HG02970 (cell line): ENCODE results near the gene KCNJ4.

ENCODE experiments used
- ATAC-seq: cut with Tn5 transposase; IDR thresholded peaks from one replicate; pipeline ENCODE4 v1.9.1; 2021; ENCODE audit warnings: mild to moderate bottlenecking, moderate library complexity, moderate number of reproducible peaks; ENCODE audit not compliant: unreplicated experiment, low FRiP score

KCNJ4 gene

DNA sequence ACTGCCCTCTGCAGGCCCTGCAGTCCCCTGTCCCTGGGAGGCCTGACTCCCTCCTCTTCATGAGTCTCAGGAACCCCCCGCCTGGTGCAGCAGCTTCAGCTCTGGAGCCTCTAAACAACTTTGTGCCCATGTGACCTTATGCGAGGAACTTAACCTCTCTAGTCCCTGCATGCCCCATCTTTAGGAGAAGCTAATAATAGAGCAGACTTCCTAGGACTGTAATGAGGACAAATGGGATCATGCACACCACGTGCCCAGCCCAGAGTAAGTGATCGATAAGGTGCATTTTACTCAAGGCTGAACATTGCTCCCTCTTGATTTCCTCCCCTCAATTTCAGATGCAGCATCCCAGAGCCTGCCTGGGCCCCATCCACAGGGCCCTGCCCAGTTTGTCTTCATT lies 19.0 kb downstream of the KCNJ4 start:
- no peak for ATAC-seq

DNA sequence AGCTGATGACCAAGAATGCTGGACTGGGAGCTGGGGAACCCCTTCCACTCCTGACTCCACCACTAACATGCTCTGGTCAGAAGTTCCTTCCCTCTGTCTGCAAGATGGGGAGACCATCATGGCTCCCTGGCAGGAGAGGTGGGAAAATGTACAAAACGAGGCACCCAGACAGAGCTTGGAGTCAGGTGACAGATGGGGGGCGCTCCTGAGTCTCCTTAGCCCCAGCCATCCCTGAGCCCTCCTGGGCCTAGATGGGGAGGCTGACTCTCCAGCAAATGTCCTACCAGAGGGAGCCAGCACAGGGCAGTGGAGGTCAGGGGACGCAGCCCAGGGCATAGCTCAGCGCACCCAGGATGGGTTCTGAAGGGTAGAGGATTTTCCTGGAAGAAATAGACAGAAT lies 20.0 kb downstream of the KCNJ4 start:
- no peak for ATAC-seq

DNA sequence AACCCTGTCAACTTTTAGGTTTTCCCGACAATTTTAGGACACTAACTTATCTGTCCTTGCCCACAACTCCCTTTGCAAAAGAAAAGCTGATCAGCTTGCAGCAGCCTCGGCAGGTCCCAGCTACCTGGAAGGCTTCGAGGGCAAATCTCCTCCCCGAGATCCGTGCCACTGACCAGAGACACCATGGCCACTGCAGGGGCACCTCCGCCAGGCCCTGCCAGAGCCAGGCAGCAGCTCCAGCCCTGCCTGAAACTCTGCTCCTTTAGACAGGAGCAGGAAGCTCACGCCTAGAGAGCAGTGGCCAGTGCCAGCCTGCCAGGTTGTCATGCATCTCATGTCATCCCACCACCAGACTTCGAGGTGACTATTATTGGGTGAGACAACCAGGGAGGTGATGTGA lies 21.1 kb downstream of the KCNJ4 start:
- no peak for ATAC-seq

DNA sequence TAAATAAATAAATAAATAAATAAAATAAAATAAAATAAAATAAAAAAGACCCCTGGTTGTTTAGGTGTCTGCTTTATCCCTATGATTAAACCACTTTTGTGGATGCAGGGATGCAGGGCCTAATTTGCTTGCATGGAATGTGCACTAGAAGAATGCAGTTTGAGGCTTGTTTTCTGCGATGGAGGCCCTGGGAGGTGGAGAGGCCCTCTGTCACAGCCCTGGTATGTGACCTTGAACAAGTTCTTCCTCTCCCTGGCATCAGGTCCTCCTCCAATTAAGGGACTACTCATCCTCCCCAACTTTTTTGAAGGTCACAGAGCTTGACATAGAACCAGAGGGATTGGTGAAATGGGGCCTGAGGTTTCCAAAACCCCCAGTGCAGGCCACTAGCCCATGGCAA lies 22.7 kb downstream of the KCNJ4 start:
- no peak for ATAC-seq

DNA sequence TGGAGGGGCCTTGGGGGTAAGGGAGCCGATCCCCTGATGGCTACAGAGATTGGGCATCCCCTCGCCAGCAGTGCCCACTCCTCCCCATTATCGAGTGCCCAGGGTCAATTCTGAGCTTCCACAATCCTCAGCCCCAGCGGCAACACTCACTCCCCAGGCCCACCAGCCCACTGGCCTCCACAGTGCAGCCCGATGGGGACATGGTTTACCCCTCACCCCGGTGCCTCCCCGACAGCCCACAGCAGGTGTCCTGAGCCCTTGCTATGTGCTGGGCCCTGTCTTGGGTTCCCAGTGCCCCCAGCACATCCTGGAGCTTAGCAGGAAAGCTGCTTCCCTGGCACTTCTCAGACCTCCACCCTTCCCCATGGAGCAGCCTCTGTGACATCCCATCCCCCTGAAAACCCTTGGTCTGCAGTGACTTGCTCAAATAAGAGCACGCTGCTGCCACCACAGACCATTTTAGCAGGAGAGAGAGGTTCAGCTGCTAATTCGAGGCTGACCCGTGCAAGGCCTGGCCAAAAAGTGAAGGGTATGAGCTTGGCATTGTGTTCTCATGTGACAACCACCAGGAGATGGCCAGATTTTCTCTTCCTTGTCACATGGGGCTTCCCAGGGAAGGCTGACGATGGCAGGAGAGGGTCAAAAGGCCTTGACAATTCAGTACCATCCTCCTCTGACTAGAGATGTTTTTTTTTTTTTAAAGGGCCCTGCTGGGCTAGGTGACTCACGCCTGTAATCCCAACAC lies 23.6 kb downstream of the KCNJ4 start:
- ATAC-seq: no peak

DNA sequence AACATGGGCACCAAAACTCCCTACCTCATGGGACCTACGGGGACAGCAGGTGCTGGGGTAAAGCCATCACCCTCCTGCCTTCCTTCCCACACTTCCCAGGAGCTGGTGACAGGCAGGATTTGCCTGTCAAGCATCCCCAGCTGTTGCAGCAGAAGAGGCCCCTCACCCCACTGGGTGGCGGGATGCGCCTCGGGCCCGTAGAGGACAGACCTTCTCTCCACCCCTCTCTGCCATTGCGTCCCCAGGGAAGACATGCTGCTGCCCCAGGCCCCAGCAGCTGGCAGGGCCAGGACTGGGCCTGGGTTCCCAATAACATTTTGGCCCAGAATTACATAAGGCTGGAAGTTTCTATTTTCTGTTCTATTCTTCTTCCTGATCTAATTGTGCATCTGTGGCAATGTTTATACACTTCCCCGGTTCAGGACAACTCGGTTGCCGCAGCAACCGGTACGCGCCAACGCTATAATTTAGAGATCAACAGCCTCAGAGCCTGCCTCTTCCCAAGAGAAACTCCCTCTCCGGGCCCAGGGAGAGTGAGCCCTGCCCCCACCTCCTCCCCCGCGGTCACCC lies 25.4 kb downstream of the KCNJ4 start:
- no peak for ATAC-seq

DNA sequence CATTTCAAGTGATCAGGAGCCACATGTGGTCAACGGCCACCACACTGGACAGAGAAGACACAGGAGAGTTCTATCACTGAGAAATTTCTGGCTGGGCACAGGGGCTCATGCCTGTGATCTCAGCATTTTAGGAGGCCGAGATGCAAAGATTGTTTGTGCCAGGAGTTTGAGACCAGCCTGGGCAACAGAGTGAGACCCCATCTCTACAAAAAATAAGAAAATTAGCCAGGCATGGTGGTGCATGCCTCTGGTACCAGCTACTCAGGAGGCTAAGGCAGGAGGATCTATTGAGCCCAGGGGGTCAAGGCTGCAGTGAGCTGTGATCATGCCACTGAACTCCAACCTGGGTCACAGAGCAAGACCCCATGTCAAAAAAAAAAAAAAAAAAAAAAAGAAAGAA lies 26.3 kb downstream of the KCNJ4 start:
- ATAC-seq: no peak

DNA sequence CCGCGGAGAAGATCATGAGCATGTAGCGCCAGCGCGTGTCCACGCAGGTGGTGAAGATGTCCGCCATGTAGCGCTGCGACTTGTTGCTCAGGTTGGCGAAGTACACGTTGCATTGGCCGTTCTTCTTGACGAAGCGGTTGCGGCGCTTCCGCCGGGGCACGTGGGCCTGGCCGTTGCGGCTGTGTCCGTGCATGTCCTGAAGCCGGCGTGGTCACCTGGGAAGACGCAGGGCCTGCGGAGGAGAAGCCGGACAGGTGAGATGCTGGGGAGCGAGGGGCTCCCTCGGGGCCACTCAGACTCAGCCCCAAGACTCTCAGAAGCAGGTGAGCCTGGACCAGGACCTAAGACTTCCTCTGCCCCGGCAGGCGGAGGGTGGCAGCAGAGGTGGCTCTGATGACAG lies 27.1 kb downstream of the KCNJ4 start:
- ATAC-seq: no peak

DNA sequence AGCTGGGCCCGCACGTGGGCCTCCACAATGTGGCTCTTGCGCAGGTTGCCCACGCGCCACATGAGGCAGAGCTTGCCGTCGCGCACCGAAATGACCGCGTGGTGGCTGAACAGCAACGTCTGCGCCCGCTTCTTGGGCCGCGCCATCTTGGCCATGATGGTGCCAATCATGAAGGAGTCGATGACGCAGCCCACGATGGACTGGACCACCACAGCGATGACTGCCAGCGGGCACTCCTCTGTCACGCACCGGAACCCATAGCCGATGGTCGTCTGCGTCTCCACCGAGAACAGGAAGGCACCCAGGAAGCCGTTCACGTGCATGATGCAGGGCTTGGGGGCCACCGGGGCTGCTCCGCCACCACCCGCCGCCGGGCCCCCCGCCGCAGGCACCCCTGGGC lies 27.5 kb downstream of the KCNJ4 start:
- no peak for ATAC-seq

DNA sequence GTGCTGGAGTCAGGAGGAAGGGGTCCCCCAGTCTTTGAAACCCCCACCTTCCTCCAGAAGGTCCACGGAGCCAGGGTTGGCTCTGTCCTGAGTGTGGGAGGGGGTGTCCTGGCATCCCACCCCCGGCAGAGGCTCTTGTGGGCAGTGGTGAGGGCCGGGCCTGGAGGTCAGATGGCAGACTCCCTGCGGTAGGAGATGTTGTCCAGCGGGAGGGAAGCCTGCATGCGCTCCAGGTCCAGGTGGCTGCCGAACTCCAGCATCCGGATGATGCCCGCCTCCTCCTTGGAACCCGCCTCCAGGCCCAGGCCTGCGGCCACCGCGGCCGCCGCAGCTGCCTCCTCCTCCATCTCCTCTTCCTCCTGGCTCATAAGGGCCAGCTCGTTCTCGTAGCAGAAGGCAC lies 28.4 kb downstream of the KCNJ4 start:
- ATAC-seq: no peak

DNA sequence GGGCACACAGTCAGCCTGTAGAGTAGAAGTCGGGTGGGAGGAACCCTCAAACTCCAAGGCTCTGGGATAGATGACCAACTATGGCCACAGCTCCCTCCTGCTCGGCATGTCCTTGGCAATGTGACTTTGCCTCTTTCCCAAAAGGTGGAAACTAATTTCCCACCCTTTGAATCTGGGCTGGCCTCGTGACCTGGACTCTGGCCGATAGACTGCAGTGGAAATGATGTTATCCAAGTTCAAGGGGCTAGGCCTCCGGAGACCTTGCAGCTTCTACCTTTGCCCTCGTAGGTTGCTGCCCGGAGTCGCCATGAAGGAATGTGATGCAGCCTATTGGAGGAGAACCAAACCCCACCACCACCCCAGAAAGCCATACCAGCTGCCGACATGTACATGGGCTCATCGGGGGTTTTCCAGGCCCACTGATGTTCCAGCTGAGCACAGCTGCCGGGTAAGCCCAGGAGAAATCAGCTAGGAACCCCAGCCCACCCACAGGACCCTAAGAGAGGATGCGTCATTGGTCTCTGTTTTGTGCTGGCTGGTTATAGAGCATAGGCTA lies 30.4 kb downstream of the KCNJ4 start:
- no peak for ATAC-seq

DNA sequence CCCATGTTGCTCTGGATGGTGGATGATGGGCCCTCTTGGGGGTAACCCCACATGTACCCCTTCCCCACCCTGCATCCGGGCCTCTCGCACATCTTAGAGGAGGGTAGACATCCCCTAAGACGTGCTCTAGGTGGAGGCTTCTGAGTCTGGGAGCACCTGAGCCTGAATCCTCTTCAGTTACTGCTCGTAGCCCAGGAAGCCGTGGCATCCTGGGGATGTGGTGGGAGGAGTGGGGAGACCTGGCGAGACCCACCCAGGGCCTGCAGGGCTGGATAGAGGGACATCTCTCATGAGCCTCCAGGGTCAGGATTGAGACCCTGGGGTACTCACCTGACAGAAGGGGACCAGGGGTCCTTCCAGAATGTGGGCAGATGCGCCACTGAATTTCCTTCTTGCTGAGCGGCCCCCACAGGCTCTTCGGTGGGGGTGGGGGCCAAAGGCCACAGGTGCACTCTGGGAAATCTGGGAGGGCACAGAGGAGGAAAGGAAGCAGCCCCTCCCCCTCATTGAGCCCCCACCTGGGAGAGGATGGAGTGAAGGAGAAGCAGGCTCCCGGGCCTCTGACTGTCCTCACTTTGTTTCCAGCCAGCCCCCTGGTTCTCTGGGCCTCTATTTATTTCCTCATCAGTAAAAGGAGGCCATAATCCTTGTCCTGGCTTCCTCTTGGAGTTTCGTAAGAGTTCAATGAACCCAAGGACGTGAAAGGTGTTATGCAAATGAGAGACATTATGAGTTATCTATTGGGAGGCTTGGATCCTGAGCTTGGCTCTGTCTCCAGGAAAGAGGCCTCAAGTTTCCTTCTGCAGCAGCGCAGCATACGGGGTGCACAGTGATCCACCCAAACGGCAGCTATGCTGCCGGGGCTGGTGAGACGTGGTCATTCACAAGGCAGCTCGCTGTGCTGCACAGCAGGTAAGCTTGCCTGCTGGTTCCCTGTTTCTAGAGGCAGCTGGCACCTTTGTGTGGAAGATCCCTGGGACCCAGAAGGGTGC lies 31.2 kb downstream of the KCNJ4 start:
- no peak for ATAC-seq

DNA sequence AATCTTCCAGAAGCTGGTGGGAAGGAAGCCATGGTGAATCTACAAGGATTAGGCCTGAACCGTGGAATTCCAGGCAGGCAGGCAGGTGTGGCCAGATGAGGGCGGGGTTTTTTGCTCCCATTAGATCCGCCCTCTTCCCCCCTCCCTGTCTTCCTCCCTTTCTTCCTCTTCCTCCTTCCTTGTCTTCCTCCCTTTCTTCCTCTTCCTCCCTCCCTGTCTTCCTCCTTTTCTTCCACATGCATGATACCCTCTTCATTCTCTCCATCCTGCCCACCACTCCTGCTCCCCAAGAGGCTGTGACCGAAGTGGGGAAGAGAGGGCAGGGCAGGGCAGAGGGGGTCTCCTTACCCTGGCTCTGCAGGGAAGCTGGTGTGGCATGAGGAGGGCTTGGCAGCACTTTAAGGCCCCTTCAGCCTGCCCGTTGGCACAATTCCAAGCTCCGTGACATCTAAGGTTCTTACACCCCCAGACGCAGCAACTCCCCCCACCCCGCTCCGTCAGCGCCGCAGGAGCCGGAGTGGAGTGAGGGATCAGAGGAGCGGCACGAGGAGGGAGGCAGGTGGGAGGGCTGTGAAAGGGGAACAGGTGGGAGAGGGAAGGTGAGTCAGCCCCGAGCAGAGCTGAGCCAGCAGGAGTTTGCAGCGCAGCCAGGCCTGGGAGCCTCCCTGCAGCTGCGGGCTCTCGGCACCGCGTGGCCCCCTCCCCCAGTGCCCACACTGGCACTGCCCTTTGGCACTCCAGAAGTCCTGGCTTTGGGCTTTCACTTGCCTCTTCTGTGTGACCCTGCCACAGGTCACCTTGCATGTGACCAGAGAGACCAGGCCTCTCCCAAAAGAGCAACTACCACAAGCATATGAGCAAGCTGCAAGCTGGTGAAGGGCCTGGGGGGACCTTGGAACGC lies 32.1 kb downstream of the KCNJ4 start:
- ATAC-seq: no peak

DNA sequence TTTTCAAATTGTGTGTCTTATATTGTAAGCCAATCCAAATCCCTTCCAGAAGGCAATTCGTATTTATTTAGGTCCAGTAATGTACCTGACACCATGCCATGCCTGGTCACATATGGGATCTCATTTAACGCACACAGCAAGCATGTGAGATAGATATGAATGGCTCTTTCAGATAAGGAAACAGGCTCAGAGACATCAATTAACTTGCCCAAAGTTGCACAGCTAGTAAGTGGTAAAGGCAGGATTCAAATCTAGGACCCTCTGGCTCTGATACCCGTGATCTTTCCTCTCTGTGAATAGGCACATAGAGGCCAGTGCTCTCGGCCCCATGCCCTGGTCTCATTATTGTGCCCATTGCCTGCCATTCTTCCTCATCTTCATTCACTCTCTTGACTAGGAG lies 34.3 kb downstream of the KCNJ4 start:
- no peak for ATAC-seq

DNA sequence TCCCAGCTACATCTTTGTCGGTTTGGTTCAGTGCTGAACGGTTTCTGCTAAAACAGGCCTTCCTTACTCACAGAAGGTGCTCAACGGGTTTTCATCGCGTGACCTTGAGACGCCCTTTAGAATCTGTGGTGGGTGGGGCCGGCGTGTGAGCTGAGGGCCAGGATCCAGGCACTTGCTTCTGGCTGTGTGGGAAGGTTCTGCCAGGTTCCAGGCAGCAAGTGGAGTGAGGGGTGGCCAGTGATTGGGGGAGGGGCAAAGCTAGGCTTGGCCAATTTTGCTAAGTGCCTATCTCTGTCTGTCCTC lies 35.2 kb downstream of the KCNJ4 start:
- ATAC-seq: no peak

DNA sequence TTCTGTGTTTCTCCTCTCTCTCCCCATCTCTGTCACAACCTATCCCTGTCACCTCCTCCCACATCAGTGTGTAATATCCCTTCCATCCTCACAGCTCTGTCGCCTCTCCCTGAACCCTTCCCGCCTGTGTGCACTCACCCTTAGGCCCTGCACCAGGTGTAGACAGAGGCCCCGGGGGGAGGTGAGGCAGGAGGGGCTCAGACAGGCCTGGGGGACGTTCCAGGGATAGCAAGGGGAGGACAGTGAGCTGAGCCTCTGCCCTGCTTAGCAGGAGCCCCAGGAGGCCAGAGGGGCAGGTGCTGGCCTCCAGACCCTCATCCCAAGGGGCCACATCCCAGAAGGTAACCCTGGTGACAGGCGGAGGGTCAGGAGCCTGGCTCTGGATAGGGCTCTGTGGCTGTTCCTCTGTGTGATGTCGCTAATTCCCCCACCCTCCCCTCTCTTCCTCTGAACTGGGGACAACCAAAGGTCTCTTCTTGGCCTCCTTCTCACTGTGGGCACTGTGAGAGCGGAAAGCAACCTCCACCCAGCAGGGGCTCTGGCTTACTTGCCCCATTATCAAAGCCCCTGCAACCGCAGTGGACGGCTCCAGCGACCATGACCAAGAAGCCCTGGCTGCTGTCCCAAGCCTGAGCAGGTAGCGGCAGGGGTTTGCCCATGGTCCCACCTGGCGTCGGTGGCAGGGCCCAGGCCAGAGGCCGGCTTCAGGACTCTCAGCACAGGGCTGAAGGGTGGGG lies 35.7 kb downstream of the KCNJ4 start:
- no peak for ATAC-seq

DNA sequence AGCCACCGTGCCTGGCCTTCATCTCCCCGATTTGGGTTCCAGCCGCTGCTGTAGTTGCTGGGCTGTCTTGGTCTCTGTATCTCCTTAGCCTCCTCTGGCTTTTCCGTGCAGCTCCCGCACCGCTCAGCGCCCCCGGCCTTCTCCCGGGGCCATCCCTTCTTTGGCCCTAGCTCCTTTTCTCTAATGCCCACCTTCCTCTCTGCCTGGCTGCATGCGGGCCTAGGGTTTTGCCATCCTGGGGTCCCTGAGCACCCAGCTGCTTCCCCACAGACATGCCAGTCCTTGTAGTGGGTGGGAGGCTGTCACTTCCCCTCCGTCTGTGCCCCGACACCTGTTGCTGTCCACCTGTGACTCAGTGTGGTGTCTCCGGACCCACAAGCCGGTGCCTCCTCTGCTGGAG lies 36.4 kb downstream of the KCNJ4 start:
- no peak for ATAC-seq

DNA sequence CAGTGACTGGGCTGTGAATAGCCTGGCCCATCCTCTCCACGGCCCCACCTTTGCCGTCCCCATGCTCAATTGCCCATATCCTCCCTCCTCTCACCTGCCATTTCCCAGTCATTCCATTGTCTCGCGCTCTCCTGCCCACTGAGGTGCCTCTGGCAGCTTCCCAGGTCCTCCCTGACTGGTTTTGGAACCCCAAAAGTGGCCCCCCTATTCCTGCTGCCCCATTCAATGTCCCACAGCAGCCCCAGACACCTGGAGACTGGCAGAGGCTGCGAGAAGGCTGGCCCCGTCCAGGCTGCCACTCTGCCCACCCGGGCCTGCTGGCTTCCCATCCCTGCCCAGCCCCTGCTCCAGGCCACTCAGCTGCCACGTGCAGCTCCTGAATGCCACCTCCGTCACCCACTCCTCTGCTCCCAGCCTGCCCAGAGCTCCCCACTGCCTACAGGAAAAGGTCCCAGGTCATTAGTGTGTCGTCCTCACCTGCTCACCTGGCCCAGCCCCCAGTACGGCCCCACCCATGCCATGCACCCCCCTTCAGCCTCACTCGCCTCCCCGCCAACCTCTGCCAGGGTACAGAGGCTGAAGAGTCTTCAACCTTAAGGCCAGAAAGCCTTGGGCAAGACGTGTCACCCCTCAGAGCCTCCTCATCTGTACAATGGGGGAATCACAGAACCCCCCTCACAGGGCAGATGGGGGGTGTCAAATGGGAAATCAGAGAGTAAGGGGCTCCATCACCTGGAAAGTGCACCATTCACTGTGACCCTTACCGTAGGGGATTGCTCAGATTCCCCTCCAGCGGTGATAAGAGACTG lies 37.5 kb downstream of the KCNJ4 start:
- ATAC-seq: no peak
